ENCODE results near the gene GET3.

- no peak for TF ChIP-seq CTCF (conservative IDR thresholded peaks at IDR 0.05; ENCODE audit: low read depth, low read length)
- no peak for TF ChIP-seq MXI1 (IDR thresholded peaks at IDR 0.05; ENCODE audit: borderline replicate concordance, low read depth, low read length)
- TF ChIP-seq, protein P1, sequence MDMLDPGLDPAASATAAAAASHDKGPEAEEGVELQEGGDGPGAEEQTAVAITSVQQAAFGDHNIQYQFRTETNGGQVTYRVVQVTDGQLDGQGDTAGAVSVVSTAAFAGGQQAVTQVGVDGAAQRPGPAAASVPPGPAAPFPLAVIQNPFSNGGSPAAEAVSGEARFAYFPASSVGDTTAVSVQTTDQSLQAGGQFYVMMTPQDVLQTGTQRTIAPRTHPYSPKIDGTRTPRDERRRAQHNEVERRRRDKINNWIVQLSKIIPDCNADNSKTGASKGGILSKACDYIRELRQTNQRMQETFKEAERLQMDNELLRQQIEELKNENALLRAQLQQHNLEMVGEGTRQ (IDR thresholded peaks at IDR 0.05; ENCODE audit: low read depth, low read length) = no peak
- no peak for TF ChIP-seq RFX5 (IDR thresholded peaks at IDR 0.05; ENCODE audit: low read depth, low read length)
- no peak for TF ChIP-seq CEBPB (IDR thresholded peaks at IDR 0.05; ENCODE audit: low read depth, low read length)
- TF ChIP-seq RAD21 (IDR thresholded peaks at IDR 0.05; ENCODE audit: low read length) = no peak
- no peak for TF ChIP-seq POLR2A (IDR thresholded peaks at IDR 0.05; ENCODE audit: low read depth, low read length)
- TF ChIP-seq SMC3 (IDR thresholded peaks at IDR 0.05; ENCODE audit: low read depth, low read length) = no peak
Observed at GRCh38 chr19:12778905-12779161, 41.5 kb downstream of the GET3 start.
